Retinal pigment epithelial cell (primary cell): ENCODE results near the gene DMD.

ENCODE experiments used
- DNase-seq: peaks from one replicate; pipeline ENCODE4 v3.0.0-alpha.2; 2010; ENCODE audit warnings: low read depth
- H3K4me3 ChIP-seq: 2 replicates; pipeline ENCODE4 v1.5.1; 2011; ENCODE audit warnings: mild to moderate bottlenecking, low read length, control low read depth, moderate library complexity
- CTCF ChIP-seq: conservative IDR thresholded peaks from 2 replicates; pipeline ENCODE4 v1.5.1; 2011; ENCODE audit warnings: low read depth, low read length, control low read depth, inconsistent platforms

DMD gene

GRCh38 chrX:33211356-33212260 lies at the start of gene DMD:
DMD (minus strand) TSS chrX:33211549; CDS start chrX:33211312, 237 bp downstream.
- H3K4me3 ChIP-seq, result peak within 1 kb of the TSS; percentile 2
- no peak for TF ChIP-seq CTCF
- peak; percentile 50 for DNase-seq

GRCh38 chrX:33252306-33252825 lies 41.0 kb upstream of the DMD start:
- no peak for DNase-seq
- no peak overlapping the region for H3K4me3 ChIP-seq
- TF ChIP-seq CTCF, result no peak

GRCh38 chrX:33218819-33219218 lies 7.5 kb upstream of the DMD start:
- TF ChIP-seq CTCF, result no peak
- no peak overlapping the region for H3K4me3 ChIP-seq
- DNase-seq, result no peak

GRCh38 chrX:33210156-33210555 lies 1.2 kb downstream of the DMD start:
- no peak for DNase-seq
- H3K4me3 ChIP-seq, result no peak overlapping the region
- TF ChIP-seq CTCF, result no peak

GRCh38 chrX:33207056-33207455 lies 4.3 kb downstream of the DMD start:
- H3K4me3 ChIP-seq, result no peak overlapping the region
- no peak for TF ChIP-seq CTCF
- DNase-seq, result no peak

- DNase-seq, result no peak
- no peak for TF ChIP-seq CTCF
- no peak overlapping the region for H3K4me3 ChIP-seq
Observed at GRCh38 chrX:33205321-33205720, 6.0 kb downstream of the DMD start.

- no peak for DNase-seq
- no peak overlapping the region for H3K4me3 ChIP-seq
- no peak for TF ChIP-seq CTCF
Observed at GRCh38 chrX:33204889-33205288, 6.5 kb downstream of the DMD start.
